GM10248 (cell line): ENCODE data around the gene FRRS1L.
A peak's percentile ranks its signal among the peaks of the same experiment; 100 is the strongest.

Experiments used
- CTCF ChIA-PET: fragments of 300-600 bp; sonication (Branson Sonifier 250); formaldehyde crosslinking; extraction: SDS; loops from one replicate; lab custom pipeline; 2021; ENCODE audit warnings: antibody characterized with exemption; lab: Yijun Ruan, JAX
- POLR2A ChIA-PET: fragments of 350-650 bp; sonication (Branson Sonifier 250); formaldehyde crosslinking; extraction: SDS; loops from one replicate; lab custom pipeline; 2020; ENCODE audit warnings: antibody characterized with exemption; lab: Yijun Ruan, JAX
- DNase-seq: peaks from one replicate; pipeline ENCODE4 v3.0.0; 2012; ENCODE audit errors: extremely low spot score
- CTCF ChIP-seq: IDR thresholded peaks from 2 replicates; pipeline ENCODE4 v1.5.1; 2012; ENCODE audit warnings: mild to moderate bottlenecking, low read depth; ENCODE audit errors: extremely low read depth, missing control alignments, control extremely low read depth

FRRS1L gene

GRCh38 chr9:109203761-109204360 is 36.8 kb upstream of the FRRS1L start:
- TF ChIP-seq CTCF = no peak
- DNase-seq = no peak
- ChIA-PET CTCF (interaction anchor here (1.1 to 4.1 kb wide), 3 partner anchors 10 to 21 kb away, joined by 3 to 16 read pairs (median 13); no protein-coding TSS in a partner anchor), POLR2A (no interaction called here)

- no peak for DNase-seq
- no peak for TF ChIP-seq CTCF
- POLR2A ChIA-PET = no interaction called here
- CTCF ChIA-PET = no interaction called here
These were observed 32.6 kb upstream of the FRRS1L start for GRCh38 chr9:109199676-109200075.

DNA sequence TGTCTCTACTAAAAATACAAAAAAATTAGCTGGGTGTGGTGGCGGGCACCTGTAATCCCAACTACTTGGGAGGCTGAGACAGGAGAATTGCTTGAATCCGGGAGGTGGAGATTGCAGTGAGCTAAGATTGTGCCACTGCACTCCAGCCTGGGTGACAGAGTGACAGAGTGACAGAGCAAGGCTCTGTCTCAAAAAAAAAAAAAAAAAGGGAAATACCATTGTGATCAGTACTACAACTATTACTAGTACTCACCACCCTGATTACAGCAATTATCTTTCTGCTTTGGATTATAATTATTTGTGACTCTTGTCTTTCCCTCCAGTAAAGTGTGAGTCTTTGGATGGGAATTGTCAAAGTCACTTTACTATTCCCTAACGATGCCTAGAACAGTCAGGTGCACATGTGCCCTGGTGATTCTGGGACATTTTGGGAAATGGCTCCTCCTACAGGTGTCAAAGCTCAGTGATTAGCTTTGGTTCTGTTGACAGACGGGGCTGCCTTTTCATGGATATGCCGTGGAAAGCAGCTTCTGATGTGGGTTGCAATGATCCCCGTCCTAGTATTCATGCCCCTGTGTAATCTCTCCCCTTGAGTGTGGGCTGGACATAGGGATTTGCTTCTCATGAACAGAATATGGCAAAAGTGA is 31.8 kb upstream of the FRRS1L start:
- no peak for DNase-seq
- TF ChIP-seq CTCF = peak; percentile 16
- CTCF ChIA-PET = no interaction called here
- POLR2A ChIA-PET = no interaction called here

DNA sequence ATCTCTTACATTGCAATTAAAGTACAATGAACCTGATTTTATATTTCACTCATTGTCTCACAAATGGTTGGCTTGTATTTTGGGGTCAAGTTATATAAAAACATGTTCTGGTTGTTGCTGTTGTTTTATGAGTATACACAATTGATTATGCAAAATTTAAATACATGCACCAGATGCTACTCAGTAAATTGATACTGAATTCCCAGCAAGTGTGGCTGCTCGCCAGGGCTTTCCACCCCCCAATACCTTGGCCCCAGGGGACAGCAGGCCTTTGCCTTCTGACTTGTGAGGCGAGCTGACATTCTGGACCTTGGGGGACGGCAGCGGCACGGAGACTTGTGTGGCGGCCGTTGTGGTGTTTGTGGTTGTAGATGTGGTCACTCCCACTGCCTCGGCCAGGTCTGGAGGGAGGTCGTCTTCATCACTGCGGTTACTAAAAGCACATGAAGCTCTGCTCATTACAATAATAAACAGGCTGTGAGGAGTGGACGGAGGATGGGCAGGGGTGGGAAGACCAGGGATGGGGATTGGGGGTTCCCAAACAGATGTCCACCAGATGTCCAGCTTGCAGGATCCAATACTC is 27.0 kb upstream of the FRRS1L start:
- POLR2A ChIA-PET = no interaction called here
- CTCF ChIA-PET = interaction anchor here (0.8 to 3.0 kb wide), 6 partner anchors 9 to 276 kb away, joined by 3 to 16 read pairs (median 3); no protein-coding TSS in a partner anchor
- no peak for DNase-seq
- TF ChIP-seq CTCF = no peak

DNA sequence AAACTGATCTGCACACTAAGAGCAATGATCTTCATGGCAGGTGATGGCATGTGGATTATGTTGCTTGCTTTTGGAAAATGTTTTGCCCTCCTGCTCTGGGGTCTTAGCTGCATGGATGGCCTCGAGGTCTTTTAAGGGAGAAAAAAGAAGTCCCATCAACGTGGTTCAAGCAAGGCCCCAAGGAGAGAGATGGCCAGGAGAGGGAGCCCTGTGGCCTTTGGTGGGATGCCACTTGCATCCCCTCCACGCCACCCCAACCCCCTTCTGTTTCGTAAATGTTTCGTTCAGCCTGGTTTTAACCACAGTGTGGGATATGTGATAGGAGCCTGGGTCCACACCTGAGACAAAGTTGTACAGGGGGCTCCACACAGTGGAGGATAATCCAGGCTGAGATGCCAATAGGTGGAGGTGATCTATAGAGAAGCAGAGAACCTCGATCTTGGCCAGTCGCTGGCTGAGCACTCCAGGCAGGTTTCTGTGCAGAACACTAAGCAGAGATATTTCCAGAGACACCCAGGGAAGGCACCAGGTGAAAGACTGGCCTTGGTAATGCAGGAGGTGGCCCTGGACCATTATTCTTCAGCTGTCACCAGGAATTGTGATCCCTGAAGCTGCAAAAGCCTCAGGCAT is 25.8 kb upstream of the FRRS1L start:
- peak; percentile 17 for TF ChIP-seq CTCF
- POLR2A ChIA-PET = no interaction called here
- no peak for DNase-seq
- CTCF ChIA-PET = interaction anchor here (1.2 to 3.0 kb wide), 6 partner anchors 8 to 239 kb away, joined by 3 to 16 read pairs (median 3); no protein-coding TSS in a partner anchor

DNA sequence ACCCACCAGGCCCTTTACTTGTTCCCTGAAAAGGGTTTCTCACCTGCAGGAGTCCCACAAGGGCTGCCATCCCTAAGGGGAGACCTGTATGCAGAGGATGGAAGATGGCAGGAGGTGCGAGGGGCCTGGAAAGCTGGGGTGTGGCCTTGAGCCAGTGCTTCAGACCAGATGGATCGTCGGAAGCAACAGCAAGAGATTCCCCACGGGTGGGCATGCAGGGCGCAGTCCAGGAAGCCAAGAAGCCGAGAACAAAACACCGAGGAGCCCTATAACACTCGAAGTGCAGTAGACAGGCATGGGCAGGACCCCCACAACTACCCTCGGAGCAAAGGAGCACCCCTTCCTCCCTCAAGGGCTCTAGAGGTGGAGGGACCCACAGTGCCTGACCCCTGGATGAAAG is 24.7 kb upstream of the FRRS1L start:
- TF ChIP-seq CTCF = no peak
- DNase-seq = no peak
- ChIA-PET CTCF (interaction anchor here (1.0 to 2.7 kb wide), 4 partner anchors 8 to 278 kb away, joined by 3 to 10 read pairs (median 5); no protein-coding TSS in a partner anchor), POLR2A (no interaction called here)
